ENCODE measurements around the gene SNAP29. TPM values are rescaled to one million over a fixed set of nuclear protein-coding genes. Genes with fewer than 3 reads are reported as not detected.
"Not testable (repeated sequence)": the region's sequence is repeated elsewhere in the genome, so short reads cannot be mapped to it uniquely, and the experiment has no call there.

SNAP29 gene
- total and polyA plus RNA-seq, 2 experiments from 2014 or later = 8.2 to 22.9 TPM

DNA sequence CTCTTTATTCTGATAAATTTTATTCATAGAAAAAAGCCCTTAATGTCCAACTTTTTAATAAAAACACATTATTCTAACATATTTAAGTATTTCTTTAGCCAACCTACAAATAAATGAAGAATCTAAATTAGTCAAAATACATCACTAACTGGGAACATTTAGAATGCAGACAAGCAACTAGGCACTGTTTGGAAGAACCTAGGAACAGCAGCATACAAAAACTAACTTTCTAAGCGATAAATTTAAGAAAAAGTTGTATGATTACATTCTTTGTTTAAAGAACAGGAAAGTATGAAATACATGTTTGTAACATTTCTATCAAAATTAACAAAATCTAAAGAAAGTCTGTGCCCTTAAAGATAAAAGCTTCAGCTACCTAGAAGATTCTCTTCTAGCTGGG lies 35.5 kb upstream of the SNAP29 start:
- Mint-ChIP-seq H3K27ac (no peak overlapping the region), H3K4me3 (no peak overlapping the region)
- TF ChIP-seq, protein P1, sequence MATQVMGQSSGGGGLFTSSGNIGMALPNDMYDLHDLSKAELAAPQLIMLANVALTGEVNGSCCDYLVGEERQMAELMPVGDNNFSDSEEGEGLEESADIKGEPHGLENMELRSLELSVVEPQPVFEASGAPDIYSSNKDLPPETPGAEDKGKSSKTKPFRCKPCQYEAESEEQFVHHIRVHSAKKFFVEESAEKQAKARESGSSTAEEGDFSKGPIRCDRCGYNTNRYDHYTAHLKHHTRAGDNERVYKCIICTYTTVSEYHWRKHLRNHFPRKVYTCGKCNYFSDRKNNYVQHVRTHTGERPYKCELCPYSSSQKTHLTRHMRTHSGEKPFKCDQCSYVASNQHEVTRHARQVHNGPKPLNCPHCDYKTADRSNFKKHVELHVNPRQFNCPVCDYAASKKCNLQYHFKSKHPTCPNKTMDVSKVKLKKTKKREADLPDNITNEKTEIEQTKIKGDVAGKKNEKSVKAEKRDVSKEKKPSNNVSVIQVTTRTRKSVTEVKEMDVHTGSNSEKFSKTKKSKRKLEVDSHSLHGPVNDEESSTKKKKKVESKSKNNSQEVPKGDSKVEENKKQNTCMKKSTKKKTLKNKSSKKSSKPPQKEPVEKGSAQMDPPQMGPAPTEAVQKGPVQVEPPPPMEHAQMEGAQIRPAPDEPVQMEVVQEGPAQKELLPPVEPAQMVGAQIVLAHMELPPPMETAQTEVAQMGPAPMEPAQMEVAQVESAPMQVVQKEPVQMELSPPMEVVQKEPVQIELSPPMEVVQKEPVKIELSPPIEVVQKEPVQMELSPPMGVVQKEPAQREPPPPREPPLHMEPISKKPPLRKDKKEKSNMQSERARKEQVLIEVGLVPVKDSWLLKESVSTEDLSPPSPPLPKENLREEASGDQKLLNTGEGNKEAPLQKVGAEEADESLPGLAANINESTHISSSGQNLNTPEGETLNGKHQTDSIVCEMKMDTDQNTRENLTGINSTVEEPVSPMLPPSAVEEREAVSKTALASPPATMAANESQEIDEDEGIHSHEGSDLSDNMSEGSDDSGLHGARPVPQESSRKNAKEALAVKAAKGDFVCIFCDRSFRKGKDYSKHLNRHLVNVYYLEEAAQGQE (IDR thresholded peaks at IDR 0.05; ENCODE audit: unreplicated experiment) = no peak
- TF ChIP-seq, protein P2, sequence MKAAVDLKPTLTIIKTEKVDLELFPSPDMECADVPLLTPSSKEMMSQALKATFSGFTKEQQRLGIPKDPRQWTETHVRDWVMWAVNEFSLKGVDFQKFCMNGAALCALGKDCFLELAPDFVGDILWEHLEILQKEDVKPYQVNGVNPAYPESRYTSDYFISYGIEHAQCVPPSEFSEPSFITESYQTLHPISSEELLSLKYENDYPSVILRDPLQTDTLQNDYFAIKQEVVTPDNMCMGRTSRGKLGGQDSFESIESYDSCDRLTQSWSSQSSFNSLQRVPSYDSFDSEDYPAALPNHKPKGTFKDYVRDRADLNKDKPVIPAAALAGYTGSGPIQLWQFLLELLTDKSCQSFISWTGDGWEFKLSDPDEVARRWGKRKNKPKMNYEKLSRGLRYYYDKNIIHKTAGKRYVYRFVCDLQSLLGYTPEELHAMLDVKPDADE (IDR thresholded peaks at IDR 0.05) = no peak
- TF ChIP-seq ZNF114 (CRISPR knock-in tag; IDR thresholded peaks at IDR 0.05) = no peak
- no peak for TF ChIP-seq CREB1 (CRISPR knock-in tag; IDR thresholded peaks at IDR 0.05; ENCODE audit: low read depth)
- no peak for TF ChIP-seq EZH2 (IDR thresholded peaks at IDR 0.05; ENCODE audit: low read depth, unreplicated experiment)
- no peak for TF ChIP-seq POLR2AphosphoS5 (IDR thresholded peaks at IDR 0.05; ENCODE audit: low read depth)
- TF ChIP-seq EZH2phosphoT487 (IDR thresholded peaks at IDR 0.05; ENCODE audit: unreplicated experiment) = no peak
- TF ChIP-seq ZNF331 (CRISPR knock-in tag; IDR thresholded peaks at IDR 0.05; ENCODE audit: low read depth) = no peak
- TF ChIP-seq, protein P3, sequence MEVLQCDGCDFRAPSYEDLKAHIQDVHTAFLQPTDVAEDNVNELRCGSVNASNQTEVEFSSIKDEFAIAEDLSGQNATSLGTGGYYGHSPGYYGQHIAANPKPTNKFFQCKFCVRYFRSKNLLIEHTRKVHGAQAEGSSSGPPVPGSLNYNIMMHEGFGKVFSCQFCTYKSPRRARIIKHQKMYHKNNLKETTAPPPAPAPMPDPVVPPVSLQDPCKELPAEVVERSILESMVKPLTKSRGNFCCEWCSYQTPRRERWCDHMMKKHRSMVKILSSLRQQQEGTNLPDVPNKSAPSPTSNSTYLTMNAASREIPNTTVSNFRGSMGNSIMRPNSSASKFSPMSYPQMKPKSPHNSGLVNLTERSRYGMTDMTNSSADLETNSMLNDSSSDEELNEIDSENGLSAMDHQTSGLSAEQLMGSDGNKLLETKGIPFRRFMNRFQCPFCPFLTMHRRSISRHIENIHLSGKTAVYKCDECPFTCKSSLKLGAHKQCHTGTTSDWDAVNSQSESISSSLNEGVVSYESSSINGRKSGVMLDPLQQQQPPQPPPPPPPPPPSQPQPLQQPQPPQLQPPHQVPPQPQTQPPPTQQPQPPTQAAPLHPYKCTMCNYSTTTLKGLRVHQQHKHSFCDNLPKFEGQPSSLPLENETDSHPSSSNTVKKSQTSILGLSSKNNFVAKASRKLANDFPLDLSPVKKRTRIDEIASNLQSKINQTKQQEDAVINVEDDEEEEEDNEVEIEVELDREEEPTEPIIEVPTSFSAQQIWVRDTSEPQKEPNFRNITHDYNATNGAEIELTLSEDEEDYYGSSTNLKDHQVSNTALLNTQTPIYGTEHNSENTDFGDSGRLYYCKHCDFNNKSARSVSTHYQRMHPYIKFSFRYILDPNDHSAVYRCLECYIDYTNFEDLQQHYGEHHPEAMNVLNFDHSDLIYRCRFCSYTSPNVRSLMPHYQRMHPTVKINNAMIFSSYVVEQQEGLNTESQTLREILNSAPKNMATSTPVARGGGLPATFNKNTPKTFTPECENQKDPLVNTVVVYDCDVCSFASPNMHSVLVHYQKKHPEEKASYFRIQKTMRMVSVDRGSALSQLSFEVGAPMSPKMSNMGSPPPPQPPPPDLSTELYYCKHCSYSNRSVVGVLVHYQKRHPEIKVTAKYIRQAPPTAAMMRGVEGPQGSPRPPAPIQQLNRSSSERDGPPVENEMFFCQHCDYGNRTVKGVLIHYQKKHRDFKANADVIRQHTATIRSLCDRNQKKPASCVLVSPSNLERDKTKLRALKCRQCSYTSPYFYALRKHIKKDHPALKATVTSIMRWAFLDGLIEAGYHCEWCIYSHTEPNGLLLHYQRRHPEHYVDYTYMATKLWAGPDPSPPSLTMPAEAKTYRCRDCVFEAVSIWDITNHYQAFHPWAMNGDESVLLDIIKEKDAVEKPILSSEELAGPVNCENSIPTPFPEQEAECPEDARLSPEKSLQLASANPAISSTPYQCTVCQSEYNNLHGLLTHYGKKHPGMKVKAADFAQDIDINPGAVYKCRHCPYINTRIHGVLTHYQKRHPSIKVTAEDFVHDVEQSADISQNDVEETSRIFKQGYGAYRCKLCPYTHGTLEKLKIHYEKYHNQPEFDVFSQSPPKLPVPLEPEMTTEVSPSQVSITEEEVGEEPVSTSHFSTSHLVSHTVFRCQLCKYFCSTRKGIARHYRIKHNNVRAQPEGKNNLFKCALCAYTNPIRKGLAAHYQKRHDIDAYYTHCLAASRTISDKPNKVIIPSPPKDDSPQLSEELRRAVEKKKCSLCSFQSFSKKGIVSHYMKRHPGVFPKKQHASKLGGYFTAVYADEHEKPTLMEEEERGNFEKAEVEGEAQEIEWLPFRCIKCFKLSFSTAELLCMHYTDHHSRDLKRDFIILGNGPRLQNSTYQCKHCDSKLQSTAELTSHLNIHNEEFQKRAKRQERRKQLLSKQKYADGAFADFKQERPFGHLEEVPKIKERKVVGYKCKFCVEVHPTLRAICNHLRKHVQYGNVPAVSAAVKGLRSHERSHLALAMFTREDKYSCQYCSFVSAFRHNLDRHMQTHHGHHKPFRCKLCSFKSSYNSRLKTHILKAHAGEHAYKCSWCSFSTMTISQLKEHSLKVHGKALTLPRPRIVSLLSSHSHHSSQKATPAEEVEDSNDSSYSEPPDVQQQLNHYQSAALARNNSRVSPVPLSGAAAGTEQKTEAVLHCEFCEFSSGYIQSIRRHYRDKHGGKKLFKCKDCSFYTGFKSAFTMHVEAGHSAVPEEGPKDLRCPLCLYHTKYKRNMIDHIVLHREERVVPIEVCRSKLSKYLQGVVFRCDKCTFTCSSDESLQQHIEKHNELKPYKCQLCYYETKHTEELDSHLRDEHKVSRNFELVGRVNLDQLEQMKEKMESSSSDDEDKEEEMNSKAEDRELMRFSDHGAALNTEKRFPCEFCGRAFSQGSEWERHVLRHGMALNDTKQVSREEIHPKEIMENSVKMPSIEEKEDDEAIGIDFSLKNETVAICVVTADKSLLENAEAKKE (CRISPR knock-in tag; IDR thresholded peaks at IDR 0.05) = no peak
- no peak for TF ChIP-seq JUNB (IDR thresholded peaks at IDR 0.05; ENCODE audit: unreplicated experiment)

DNA sequence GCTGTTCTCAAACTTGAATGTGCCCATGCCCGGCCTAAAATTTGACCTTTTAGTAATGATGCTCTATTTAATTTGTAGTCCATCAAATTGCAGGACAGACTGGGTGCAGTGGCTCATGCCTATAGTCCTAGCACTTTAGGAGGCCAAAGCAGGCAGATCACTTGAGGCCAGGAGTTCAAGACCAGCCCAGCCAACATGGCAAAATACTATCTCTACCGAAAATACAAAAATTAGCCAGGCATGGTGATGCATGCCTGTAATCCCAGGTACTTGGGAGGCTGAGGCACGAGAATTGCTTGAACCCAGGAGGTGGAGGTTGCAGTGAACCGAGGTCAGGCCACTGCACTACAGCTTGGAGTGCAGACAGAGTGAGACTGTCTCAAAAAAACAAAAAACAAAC lies 33.6 kb upstream of the SNAP29 start:
- H3K9me3 Mint-ChIP-seq; H3K27ac Mint-ChIP-seq; H3K4me3 Mint-ChIP-seq; H3K27ac ChIP-seq (ENCODE audit: low read depth); DNase-seq (ENCODE audit: low spot score); H3K4me1 ChIP-seq (ENCODE audit: insufficient read depth); H3K4me2 ChIP-seq; H3K79me2 ChIP-seq (replicated peaks; ENCODE audit: insufficient read depth); H3F3A ChIP-seq (replicated peaks; ENCODE audit: low read depth); ATAC-seq; H3K9me2 ChIP-seq (ENCODE audit: insufficient read depth); H3K27me3 Mint-ChIP-seq (ENCODE audit: insufficient read depth, low read depth, poor library complexity); H2AFZ ChIP-seq; H4K20me1 ChIP-seq (replicated peaks; ENCODE audit: insufficient read depth); H3K4me3 ChIP-seq; H3K4me1 Mint-ChIP-seq; H3K36me3 Mint-ChIP-seq (ENCODE audit: low read depth); H3K36me3 ChIP-seq (ENCODE audit: insufficient read depth); H3K27me3 ChIP-seq (ENCODE audit: insufficient read depth): not testable (repeated sequence)

More for the DNA sequence above, 35.5 kb upstream of the SNAP29 start:
- Histone ChIP-seq H3K36me3 (ENCODE audit: insufficient read depth) (peaks cover 3% of the 10 kb centered on the region; the same call in 1 of the 2 replicates), H3K4me1 (ENCODE audit: insufficient read depth) (no peaks in the 10 kb centered on the region), H3K4me3 (no peak overlapping the region), H3K4me2 (no peak overlapping the region), H3K79me2 (replicated peaks; ENCODE audit: insufficient read depth) (no peaks in the 10 kb centered on the region), H3F3A (replicated peaks; ENCODE audit: low read depth) (no peaks in the 10 kb centered on the region), H3K27me3 (ENCODE audit: insufficient read depth) (no peaks in the 10 kb centered on the region), H4K20me1 (replicated peaks; ENCODE audit: insufficient read depth) (peaks cover 5% of the 10 kb centered on the region; the same call in 1 of the 2 replicates), H3K9me2 (ENCODE audit: insufficient read depth) (no peaks in the 10 kb centered on the region), H2AFZ (no peak overlapping the region), H3K27ac (ENCODE audit: low read depth) (no peak overlapping the region)
- no peaks in the 10 kb centered on the region for H3K4me1 Mint-ChIP-seq
- H3K9me3 Mint-ChIP-seq = no peaks in the 10 kb centered on the region; the same call in 2 of the 3 replicates
- no peaks in the 10 kb centered on the region for H3K36me3 Mint-ChIP-seq (ENCODE audit: low read depth)
- ATAC-seq (no peak), DNase-seq (ENCODE audit: low spot score) (no peak)
- no peaks in the 10 kb centered on the region for H3K27me3 Mint-ChIP-seq (ENCODE audit: insufficient read depth, low read depth, poor library complexity)

Data from GM23338 (cell line).